ENCODE data around the gene INSIG2. TPM values are rescaled to one million over a fixed set of nuclear protein-coding genes. Genes with fewer than 3 reads are reported as not detected.

The INSIG2 gene
- total RNA-seq, 1 experiment from 2014 or later, result 13.3 TPM

- no peak for TF ChIP-seq EZH2 (IDR thresholded peaks at IDR 0.05; ENCODE audit: borderline replicate concordance, low read depth, low read length, poor library complexity, severe bottlenecking)
- TF ChIP-seq CTCF (conservative IDR thresholded peaks at IDR 0.05; ENCODE audit: low read depth, low read length), result no peak
- Histone ChIP-seq H3K4me3 (ENCODE audit: low read depth, low read length, poor library complexity, severe bottlenecking) (no peak overlapping the region), H3K27ac (ENCODE audit: low read depth, low read length, poor library complexity, severe bottlenecking) (no peak overlapping the region), H3K36me3 (ENCODE audit: insufficient read depth, low read length, poor library complexity, severe bottlenecking) (no peaks in the 10 kb centered on the region), H3K4me1 (ENCODE audit: insufficient read depth, low read length, poor library complexity, severe bottlenecking) (peaks cover 4% of the 10 kb centered on the region), H3K9me3 (ENCODE audit: low read depth, low read length, poor library complexity, severe bottlenecking) (no peaks in the 10 kb centered on the region), H3K27me3 (replicated peaks; ENCODE audit: insufficient read depth, low read depth, low read length, poor library complexity) (peaks cover 48% of the 10 kb centered on the region)
- CTCF ChIA-PET, result no interaction called here
- intact Hi-C loops (cut with micrococcal nuclease; ENCODE audit: unreplicated experiment), result no loop called here
- BruUV-seq (replicated peaks), result no TSS peak
- DNase-seq (ENCODE audit: low spot score), result no peak
- POLR2A ChIA-PET (ENCODE audit: low non-redundant PET), result no interaction called here
Measured at GRCh38 chr2:118086024-118086633, 2.1 kb upstream of the INSIG2 start.

- Histone ChIP-seq H3K9me3 (ENCODE audit: low read depth, low read length, poor library complexity, severe bottlenecking) (no peaks in the 10 kb centered on the region), H3K4me1 (ENCODE audit: insufficient read depth, low read length, poor library complexity, severe bottlenecking) (peaks cover 4% of the 10 kb centered on the region), H3K27ac (ENCODE audit: low read depth, low read length, poor library complexity, severe bottlenecking) (peak overlapping the region; percentile 69), H3K4me3 (ENCODE audit: low read depth, low read length, poor library complexity, severe bottlenecking) (peak overlapping the region; percentile 89), H3K27me3 (replicated peaks; ENCODE audit: insufficient read depth, low read depth, low read length, poor library complexity) (peaks cover 19% of the 10 kb centered on the region), H3K36me3 (ENCODE audit: insufficient read depth, low read length, poor library complexity, severe bottlenecking) (no peaks in the 10 kb centered on the region)
- CTCF ChIA-PET, result interaction anchor here (0.7 kb wide), 1 partner anchor 43 kb away, joined by 3 read pairs; no protein-coding TSS in a partner anchor
- intact Hi-C loops (cut with micrococcal nuclease; ENCODE audit: unreplicated experiment), result no loop called here
- TF ChIP-seq EZH2 (IDR thresholded peaks at IDR 0.05; ENCODE audit: borderline replicate concordance, low read depth, low read length, poor library complexity, severe bottlenecking), result no peak
- TF ChIP-seq CTCF (conservative IDR thresholded peaks at IDR 0.05; ENCODE audit: low read depth, low read length), result no peak
- peak; percentile 35 for DNase-seq (ENCODE audit: low spot score)
- POLR2A ChIA-PET (ENCODE audit: low non-redundant PET), result no interaction called here
- TSS peak; percentile 33 for BruUV-seq (replicated peaks)
Measured at GRCh38 chr2:118089139-118089800, 999 bp downstream of the INSIG2 start.

- POLR2A ChIA-PET (ENCODE audit: low non-redundant PET), result no interaction called here
- no TSS peak for BruUV-seq (replicated peaks)
- no peak overlapping the region for H3K27ac ChIP-seq (ENCODE audit: low read depth, low read length, poor library complexity, severe bottlenecking)
- CTCF ChIA-PET, result no interaction called here
- no peak for TF ChIP-seq EZH2 (IDR thresholded peaks at IDR 0.05; ENCODE audit: borderline replicate concordance, low read depth, low read length, poor library complexity, severe bottlenecking)
- no peak for TF ChIP-seq CTCF (conservative IDR thresholded peaks at IDR 0.05; ENCODE audit: low read depth, low read length)
- H3K4me3 ChIP-seq (ENCODE audit: low read depth, low read length, poor library complexity, severe bottlenecking), result peak overlapping the region; percentile 89
- H3K36me3 ChIP-seq (ENCODE audit: insufficient read depth, low read length, poor library complexity, severe bottlenecking), result no peaks in the 10 kb centered on the region
- intact Hi-C loops (cut with micrococcal nuclease; ENCODE audit: unreplicated experiment), result no loop called here
- peaks cover 6% of the 10 kb centered on the region for H3K27me3 ChIP-seq (replicated peaks; ENCODE audit: insufficient read depth, low read depth, low read length, poor library complexity)
- H3K9me3 ChIP-seq (ENCODE audit: low read depth, low read length, poor library complexity, severe bottlenecking), result no peaks in the 10 kb centered on the region
- peaks cover 4% of the 10 kb centered on the region for H3K4me1 ChIP-seq (ENCODE audit: insufficient read depth, low read length, poor library complexity, severe bottlenecking)
- no peak for DNase-seq (ENCODE audit: low spot score)
Measured at GRCh38 chr2:118090387-118091139, 2.3 kb downstream of the INSIG2 start.
